Hepatocyte (in vitro differentiated cells): Measurements from ENCODE around the gene HS1BP3. TPM values are rescaled to one million over a fixed set of nuclear protein-coding genes. Genes with fewer than 3 reads are reported as not detected.
A peak's percentile ranks its signal among the peaks of the same experiment; 100 is the strongest.

Source experiments
- DNase-seq: peaks from one replicate; pipeline ENCODE4 v3.0.0-alpha.2; 2016; ENCODE audit warnings: low spot score
- H2AFZ ChIP-seq: fragments of 200-600 bp; sonication (generic); 2 replicates; pipeline ENCODE4 v1.6.0; 2016; ENCODE audit warnings: antibody characterized with exemption, mild to moderate bottlenecking
- H3K27ac ChIP-seq: fragments of 200-600 bp; sonication (generic); 2 replicates; pipeline ENCODE4 v1.5.1; 2016; ENCODE audit warnings: mild to moderate bottlenecking
- H3K27me3 ChIP-seq: fragments of 200-600 bp; sonication (generic); 2 replicates; pipeline ENCODE4 v1.6.1; 2016
- H3K36me3 ChIP-seq: fragments of 200-600 bp; sonication (generic); replicated peaks from 2 replicates; pipeline ENCODE4 v1.5.1; 2016; ENCODE audit warnings: low read depth; ENCODE audit not compliant: insufficient read depth
- H3K4me1 ChIP-seq: fragments of 200-600 bp; sonication (generic); 2 replicates; pipeline ENCODE4 v1.5.1; 2016; ENCODE audit warnings: mild to moderate bottlenecking, moderate library complexity; ENCODE audit not compliant: insufficient read depth
- H3K4me2 ChIP-seq: fragments of 200-600 bp; sonication (generic); 2 replicates; pipeline ENCODE4 v1.6.0; 2016
- H3K4me3 ChIP-seq: fragments of 200-600 bp; sonication (generic); 2 replicates; pipeline ENCODE4 v1.5.1; 2016; ENCODE audit warnings: mild to moderate bottlenecking
- H3K79me2 ChIP-seq: fragments of 200-600 bp; sonication (generic); 2 replicates; pipeline ENCODE4 v1.6.0; 2017; ENCODE audit warnings: mild to moderate bottlenecking
- H3K9me2 ChIP-seq: fragments of 200-600 bp; sonication (generic); replicated peaks from 2 replicates; pipeline ENCODE4 v1.6.0; 2017; ENCODE audit warnings: mild to moderate bottlenecking; ENCODE audit not compliant: insufficient read depth
- H3K9me3 ChIP-seq: fragments of 200-600 bp; sonication (generic); 2 replicates; pipeline ENCODE4 v1.5.1; 2016; ENCODE audit warnings: low read depth, mild to moderate bottlenecking
- H4K20me1 ChIP-seq: fragments of 200-600 bp; sonication (generic); 2 replicates; pipeline ENCODE4 v1.6.0; 2016; ENCODE audit warnings: mild to moderate bottlenecking; ENCODE audit not compliant: insufficient read depth, poor library complexity, severe bottlenecking
- CTCF ChIP-seq: fragments of 200-600 bp; sonication (generic); IDR thresholded peaks from 2 replicates; pipeline ENCODE4 v1.5.1; 2016; ENCODE audit warnings: antibody characterized with exemption, mild to moderate bottlenecking; ENCODE audit not compliant: poor library complexity
- EZH2 ChIP-seq: fragments of 200-600 bp; sonication (generic); IDR thresholded peaks from 2 replicates; pipeline ENCODE4 v1.6.1; 2016; ENCODE audit warnings: antibody characterized with exemption, mild to moderate bottlenecking, borderline replicate concordance
- EZH2phosphoT487 ChIP-seq: fragments of 200-600 bp; sonication (generic); IDR thresholded peaks from one replicate; pipeline ENCODE4 v1.6.1; 2018; ENCODE audit warnings: antibody characterized with exemption, mild to moderate bottlenecking, low read depth, moderate library complexity; ENCODE audit not compliant: unreplicated experiment, severe bottlenecking
- WGBS: methylation state at CpG from one replicate; pipeline ENCODE4 v1.1.6; 2016; ENCODE audit warnings: low lambda C conversion rate; ENCODE audit errors: missing lambda C conversion rate; 5-methylcytosine and 5-hydroxymethylcytosine counted together
- polyA plus RNA-seq: library from polyadenylated mRNA; unstranded; fragments of >200 nt; fragmentation: Nextera tagmentation; extraction: Ambion mirVana; gene quantifications from 2 replicates; pipeline ENCODE4 v1.2.1, GENCODE V29; 2016
- total RNA-seq: library from RNA; depleted of rRNA; stranded (reverse); fragments of >200 nt; gene quantifications from 2 replicates; pipeline ENCODE4 v1.2.3, GENCODE V29; 2014

HS1BP3 gene
- total and polyA plus RNA-seq, 2 experiments from 2014 or later, result 26.8 to 29.6 TPM

GRCh38 chr2:20574423-20574911 lies 76.4 kb downstream of the HS1BP3 start:
- Histone ChIP-seq H3K27me3 (no peaks in the 10 kb centered on the region), H3K9me3 (no peaks in the 10 kb centered on the region), H3K79me2 (no peaks in the 10 kb centered on the region), H4K20me1 (no peaks in the 10 kb centered on the region), H3K4me1 (peaks cover 10% of the 10 kb centered on the region), H3K4me3 (no peak overlapping the region), H2AFZ (no peak overlapping the region), H3K9me2 (no peaks in the 10 kb centered on the region), H3K4me2 (no peak overlapping the region), H3K36me3 (no peaks in the 10 kb centered on the region), H3K27ac (no peak overlapping the region)
- TF ChIP-seq EZH2 (no peak), CTCF (no peak), EZH2phosphoT487 (no peak)
- 94% methylated on average over 5 of the region's 5 CpGs for WGBS
- no peak for DNase-seq

GRCh38 chr2:20573620-20574422 lies 77.1 kb downstream of the HS1BP3 start:
- H3K27me3 ChIP-seq, result no peaks in the 10 kb centered on the region
- H3K4me3 ChIP-seq, result no peak overlapping the region
- H4K20me1 ChIP-seq, result no peaks in the 10 kb centered on the region
- H3K9me2 ChIP-seq, result no peaks in the 10 kb centered on the region
- H2AFZ ChIP-seq, result no peak overlapping the region
- H3K9me3 ChIP-seq, result no peaks in the 10 kb centered on the region
- H3K27ac ChIP-seq, result no peak overlapping the region
- H3K4me1 ChIP-seq, result peaks cover 6% of the 10 kb centered on the region
- no peak overlapping the region for H3K4me2 ChIP-seq
- 90% methylated on average over 10 of the region's 10 CpGs for WGBS
- H3K79me2 ChIP-seq, result no peaks in the 10 kb centered on the region
- no peak for TF ChIP-seq CTCF
- TF ChIP-seq EZH2, result no peak
- no peak for TF ChIP-seq EZH2phosphoT487
- DNase-seq, result no peak
- H3K36me3 ChIP-seq, result no peaks in the 10 kb centered on the region

- WGBS, result 87% methylated on average over 5 of the region's 5 CpGs
- Histone ChIP-seq H3K27ac (peak overlapping the region; percentile 73), H3K4me1 (peaks cover 9% of the 10 kb centered on the region), H3K4me2 (no peak overlapping the region), H3K36me3 (no peaks in the 10 kb centered on the region), H3K27me3 (no peaks in the 10 kb centered on the region), H3K9me3 (no peaks in the 10 kb centered on the region), H3K9me2 (no peaks in the 10 kb centered on the region), H3K79me2 (no peaks in the 10 kb centered on the region), H4K20me1 (no peaks in the 10 kb centered on the region), H2AFZ (peak overlapping the region; percentile 45), H3K4me3 (no peak overlapping the region)
- TF ChIP-seq EZH2phosphoT487 (no peak), CTCF (no peak), EZH2 (no peak)
- DNase-seq, result no peak
Measured at GRCh38 chr2:20572221-20572620, 78.7 kb downstream of the HS1BP3 start.
